Neuronal stem cell (in vitro differentiated cells): ENCODE results near the gene GRM8.

Experiments
- DNase-seq: peaks from one replicate; pipeline ENCODE4 v3.0.0-alpha.2; 2013; ENCODE audit warnings: low spot score
- H2AFZ ChIP-seq: one replicate; pipeline ENCODE4 v1.6.1; 2013; ENCODE audit warnings: mild to moderate bottlenecking, low read length, inconsistent platforms
- H2AK5ac ChIP-seq: 2 replicates; pipeline ENCODE4 v1.6.1; 2013; ENCODE audit warnings: low read depth, mild to moderate bottlenecking, inconsistent platforms, low read length, moderate library complexity, mixed read lengths
- H2BK120ac ChIP-seq: 2 replicates; pipeline ENCODE4 v1.6.1; 2013; ENCODE audit warnings: low read depth, mild to moderate bottlenecking, inconsistent platforms, low read length, moderate library complexity, mixed read lengths
- H2BK12ac ChIP-seq: one replicate; pipeline ENCODE4 v1.6.1; 2013; ENCODE audit warnings: low read length, inconsistent platforms
- H2BK15ac ChIP-seq: 2 replicates; pipeline ENCODE4 v1.6.1; 2013; ENCODE audit warnings: mild to moderate bottlenecking, low read length, inconsistent platforms, mixed read lengths
- H2BK5ac ChIP-seq: one replicate; pipeline ENCODE4 v1.6.1; 2013; ENCODE audit warnings: inconsistent platforms, mild to moderate bottlenecking, low read length, moderate library complexity
- H3K14ac ChIP-seq: one replicate; pipeline ENCODE4 v1.6.1; 2013; ENCODE audit warnings: low read length, inconsistent platforms
- H3K18ac ChIP-seq: 2 replicates; pipeline ENCODE4 v1.6.1; 2013; ENCODE audit warnings: low read length, inconsistent platforms
- H3K23ac ChIP-seq: 2 replicates; pipeline ENCODE4 v1.6.1; 2013; ENCODE audit warnings: low read depth, mild to moderate bottlenecking, mixed read lengths, low read length, inconsistent platforms; ENCODE audit not compliant: poor library complexity
- H3K27ac ChIP-seq: replicated peaks from 3 replicates; pipeline ENCODE4 v1.5.1; 2013; ENCODE audit warnings: low read length, inconsistent platforms
- H3K27me3 ChIP-seq, 3 experiments: 2 replicates each; pipeline ENCODE4 v1.6.1; 2013; ENCODE audit warnings: low read length in 3 of 3, mild to moderate bottlenecking in 2 of 3, inconsistent platforms in 1 of 3, low read depth in 1 of 3, mixed read lengths in 1 of 3, moderate library complexity in 1 of 3; ENCODE audit not compliant: control insufficient read depth in 3 of 3, insufficient read depth in 3 of 3
- H3K36me3 ChIP-seq, 2 donors: replicated peaks in 1 of 2; 2 replicates each; pipeline ENCODE4 v1.6.1; 2013; ENCODE audit warnings: low read length in 2 of 2; ENCODE audit not compliant: control insufficient read depth in 2 of 2, insufficient read depth in 2 of 2
- H3K4ac ChIP-seq: 2 replicates; pipeline ENCODE4 v1.6.1; 2013; ENCODE audit warnings: inconsistent platforms, mild to moderate bottlenecking, low read length, moderate library complexity
- H3K4me1 ChIP-seq, 2 donors: 1 replicate in 1 of 2; 2 replicates in 1 of 2; pipeline ENCODE4 v1.6.1; 2013; ENCODE audit warnings: low read length in 2 of 2, low read depth in 1 of 2; ENCODE audit not compliant: control insufficient read depth in 2 of 2, insufficient read depth in 1 of 2
- H3K4me2 ChIP-seq: one replicate; pipeline ENCODE4 v1.6.1; 2013; ENCODE audit warnings: mild to moderate bottlenecking, low read length, inconsistent platforms; ENCODE audit not compliant: insufficient read depth, poor library complexity, severe bottlenecking
- H3K4me3 ChIP-seq, 2 donors: 2 replicates each; pipeline ENCODE4 v1.5.1; 2013; ENCODE audit warnings: low read length in 2 of 2, mild to moderate bottlenecking in 2 of 2, inconsistent platforms in 1 of 2, moderate library complexity in 1 of 2
- H3K79me1 ChIP-seq: one replicate; pipeline ENCODE4 v1.6.1; 2013; ENCODE audit warnings: low read depth, mild to moderate bottlenecking, inconsistent platforms, low read length, moderate library complexity
- H3K9ac ChIP-seq: one replicate; pipeline ENCODE4 v1.6.1; 2013; ENCODE audit warnings: mild to moderate bottlenecking, low read depth, low read length, inconsistent platforms; ENCODE audit not compliant: poor library complexity
- H3K9me3 ChIP-seq, 2 donors: replicated peaks in 1 of 2; 2 replicates each; pipeline versions ENCODE3 to v1.6.1; 2013; ENCODE audit warnings: low read length in 2 of 2, mild to moderate bottlenecking in 2 of 2, inconsistent platforms in 1 of 2, low read depth in 1 of 2, mixed read lengths in 1 of 2, moderate library complexity in 1 of 2; ENCODE audit not compliant: control insufficient read depth in 2 of 2, insufficient read depth in 1 of 2
- H4K8ac ChIP-seq: one replicate; pipeline ENCODE4 v1.6.1; 2013; ENCODE audit warnings: low read depth, mild to moderate bottlenecking, inconsistent platforms, low read length, moderate library complexity
- H4K91ac ChIP-seq: one replicate; pipeline ENCODE4 v1.6.1; 2013; ENCODE audit warnings: low read length, low read depth, mild to moderate bottlenecking, inconsistent platforms; ENCODE audit not compliant: poor library complexity
- WGBS, 2 donors: extraction: QIAGEN DNeasy Blood & Tissue Kit; methylation state at CpG; one replicate each; pipeline ENCODE4 v1.1.7; 2013; ENCODE audit warnings: missing lambda C conversion rate in 2 of 2, mixed read lengths in 1 of 2; ENCODE audit not compliant: insufficient read length in 2 of 2, insufficient replicate concordance in 1 of 2; ENCODE audit errors: extremely low coverage in 2 of 2; 5-methylcytosine and 5-hydroxymethylcytosine counted together

Gene GRM8

DNA sequence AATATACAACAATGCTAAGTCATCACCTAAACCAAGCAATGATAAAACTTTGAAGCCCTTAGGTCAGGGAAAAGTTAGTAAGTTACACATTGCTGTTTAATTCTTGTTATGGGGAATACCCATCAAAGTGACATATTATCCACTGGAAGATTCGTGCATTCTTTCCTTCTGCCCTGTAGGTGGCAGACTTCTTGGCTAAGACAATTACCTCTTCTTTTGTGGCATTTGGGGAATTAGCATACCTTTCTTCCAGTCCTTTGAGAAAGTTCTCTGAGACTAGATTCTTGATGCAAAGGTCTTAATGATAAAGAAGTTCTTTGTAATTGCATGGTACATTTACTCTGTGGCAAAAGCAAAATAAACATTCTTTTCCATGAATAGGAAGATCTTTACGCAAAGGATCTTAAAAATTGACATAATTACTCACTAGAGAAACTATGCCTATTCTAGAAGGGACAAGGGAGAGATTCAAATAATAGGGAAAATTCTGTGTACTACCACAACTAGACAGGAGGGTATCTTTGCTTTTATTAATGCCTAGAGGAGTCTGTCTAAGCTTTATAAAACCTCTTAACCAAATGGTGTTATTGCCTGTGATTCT is 395.9 kb downstream of the GRM8 start:
- H3K27me3 ChIP-seq: no peaks in the 10 kb centered on the region

GRCh38 chr7:126845331-126845730 is 407.4 kb downstream of the GRM8 start:
- Histone ChIP-seq H4K8ac (no peak overlapping the region), H2BK120ac (no peak overlapping the region), H3K14ac (no peak overlapping the region), H3K4me3 (no peak overlapping the region), H3K4ac (no peak overlapping the region), H2AK5ac (no peak overlapping the region), H4K91ac (no peak overlapping the region), H3K4me2 (no peak overlapping the region), H3K18ac (no peak overlapping the region), H3K27me3 (no peaks in the 10 kb centered on the region), H3K36me3 (no peaks in the 10 kb centered on the region), H2BK15ac (no peak overlapping the region), H3K27ac (no peak overlapping the region), H3K4me1 (no peaks in the 10 kb centered on the region), H2BK5ac (no peak overlapping the region), H3K9me3 (no peaks in the 10 kb centered on the region), H2AFZ (no peak overlapping the region), H2BK12ac (no peak overlapping the region), H3K79me1 (no peaks in the 10 kb centered on the region), H3K9ac (no peak overlapping the region), H3K23ac (no peak overlapping the region)
- no peak for DNase-seq

More for the DNA sequence above, 395.9 kb downstream of the GRM8 start:
- no peak overlapping the region for H3K4ac ChIP-seq
- peak; percentile 24 for DNase-seq
- H3K4me1 ChIP-seq: no peaks in the 10 kb centered on the region
- H3K79me1 ChIP-seq: no peaks in the 10 kb centered on the region
- H3K4me2 ChIP-seq: no peak overlapping the region
- H3K18ac ChIP-seq: no peak overlapping the region
- no peak overlapping the region for H3K23ac ChIP-seq
- no peaks in the 10 kb centered on the region for H3K9me3 ChIP-seq
- H3K36me3 ChIP-seq: no peaks in the 10 kb centered on the region
- H4K8ac ChIP-seq: no peak overlapping the region
- H2BK12ac ChIP-seq: no peak overlapping the region
- no peak overlapping the region for H2AK5ac ChIP-seq
- no peak overlapping the region for H2BK5ac ChIP-seq
- no peak overlapping the region for H3K9ac ChIP-seq
- no peak overlapping the region for H3K4me3 ChIP-seq
- no peak overlapping the region for H2BK15ac ChIP-seq
- no peak overlapping the region for H2BK120ac ChIP-seq
- no CpG with 5 or more reads among the region's 2 CpGs for WGBS, 2 donors
- no peak overlapping the region for H2AFZ ChIP-seq
- H3K14ac ChIP-seq: no peak overlapping the region
- H4K91ac ChIP-seq: no peak overlapping the region
- no peak overlapping the region for H3K27ac ChIP-seq

- H3K4me2 ChIP-seq: no peak overlapping the region
- no peak overlapping the region for H2AFZ ChIP-seq
- H3K4me1 ChIP-seq: no peaks in the 10 kb centered on the region
- H2BK12ac ChIP-seq: no peak overlapping the region
- no peaks in the 10 kb centered on the region for H3K9me3 ChIP-seq
- H3K14ac ChIP-seq: no peak overlapping the region
- no peak overlapping the region for H3K23ac ChIP-seq
- no peak overlapping the region for H3K4ac ChIP-seq
- no peak for DNase-seq
- H3K18ac ChIP-seq: no peak overlapping the region
- H3K79me1 ChIP-seq: no peaks in the 10 kb centered on the region
- H3K27me3 ChIP-seq: no peaks in the 10 kb centered on the region
- H3K27ac ChIP-seq: no peak overlapping the region
- H3K9ac ChIP-seq: no peak overlapping the region
- H4K8ac ChIP-seq: no peak overlapping the region
- H2BK5ac ChIP-seq: no peak overlapping the region
- H3K4me3 ChIP-seq: no peak overlapping the region
- no peak overlapping the region for H4K91ac ChIP-seq
- no peak overlapping the region for H2BK15ac ChIP-seq
- H2BK120ac ChIP-seq: no peak overlapping the region
- no peak overlapping the region for H2AK5ac ChIP-seq
- no peaks in the 10 kb centered on the region for H3K36me3 ChIP-seq
Observed at GRCh38 chr7:126843883-126844282, 408.9 kb downstream of the GRM8 start.

GRCh38 chr7:126843336-126843735 is 409.4 kb downstream of the GRM8 start:
- no peaks in the 10 kb centered on the region for H3K36me3 ChIP-seq
- H3K79me1 ChIP-seq: no peaks in the 10 kb centered on the region
- H3K14ac ChIP-seq: no peak overlapping the region
- no peak overlapping the region for H3K18ac ChIP-seq
- no peaks in the 10 kb centered on the region for H3K9me3 ChIP-seq
- no peak overlapping the region for H3K27ac ChIP-seq
- no peaks in the 10 kb centered on the region for H3K4me1 ChIP-seq
- DNase-seq: no peak
- no peak overlapping the region for H2BK12ac ChIP-seq
- no peak overlapping the region for H4K8ac ChIP-seq
- no peak overlapping the region for H2BK15ac ChIP-seq
- no peak overlapping the region for H3K9ac ChIP-seq
- no peak overlapping the region for H2AK5ac ChIP-seq
- no peak overlapping the region for H3K4me2 ChIP-seq
- H2BK5ac ChIP-seq: no peak overlapping the region
- no peak overlapping the region for H2BK120ac ChIP-seq
- WGBS, 2 donors: no CpG with 5 or more reads among the region's 2 CpGs
- H3K27me3 ChIP-seq: no peaks in the 10 kb centered on the region
- no peak overlapping the region for H2AFZ ChIP-seq
- H3K23ac ChIP-seq: no peak overlapping the region
- no peak overlapping the region for H3K4me3 ChIP-seq
- no peak overlapping the region for H3K4ac ChIP-seq
- H4K91ac ChIP-seq: no peak overlapping the region
